PC-3 (cell line): ENCODE results near the gene UQCRQ. TPM values are rescaled to one million over a fixed set of nuclear protein-coding genes. Genes with fewer than 3 reads are reported as not detected.

Experiments
- ATAC-seq: fragments of 200-7000 bp; cut with Tn5 transposase; 2 replicates; pipeline ENCODE4 v1.9.1; 2020; ENCODE audit warnings: mild to moderate bottlenecking, moderate library complexity
- BruUV-seq: library from RNA; stranded (reverse); fragments of 400-500 nt; replicated peaks from 2 replicates; lab custom pipeline; 2021; lab: Mats Ljungman, UMichigan
- CTCF ChIA-PET: fragments of 300-600 bp; sonication (Branson Sonifier 250); formaldehyde crosslinking; loops from one replicate; lab custom pipeline; 2022; ENCODE audit warnings: antibody characterized with exemption; lab: Charles Lee
- POLR2A ChIA-PET: fragments of 300-600 bp; sonication (Branson Sonifier 250); formaldehyde crosslinking; loops from one replicate; lab custom pipeline; 2022; ENCODE audit warnings: antibody characterized with exemption; ENCODE audit not compliant: unreplicated experiment; lab: Charles Lee
- DNase-seq: peaks from one replicate; pipeline ENCODE4 v3.0.0-alpha.2; 2015
- H2AFZ ChIP-seq: fragments of 300-600 bp; sonication (generic); 2 replicates; pipeline ENCODE4 v1.6.0; 2016; ENCODE audit warnings: antibody characterized with exemption, low read length
- H3F3A ChIP-seq: fragments of 300-600 bp; sonication (generic); one replicate; pipeline ENCODE4 v1.6.0; 2017; ENCODE audit warnings: antibody characterized with exemption, low read length, control low read depth, mild to moderate bottlenecking; ENCODE audit not compliant: unreplicated experiment
- H3K27ac ChIP-seq: fragments of 300-600 bp; sonication (generic); 2 replicates; pipeline ENCODE4 v1.5.1; 2016; ENCODE audit warnings: mild to moderate bottlenecking, low read length
- H3K27me3 ChIP-seq: fragments of 300-600 bp; sonication (generic); 2 replicates; pipeline ENCODE4 v1.6.1; 2016; ENCODE audit warnings: low read length, mixed read lengths
- H3K36me3 ChIP-seq: fragments of 300-600 bp; sonication (generic); 2 replicates; pipeline ENCODE4 v1.6.1; 2016; ENCODE audit warnings: low read depth, mixed run types, low read length, mixed read lengths
- H3K4me1 ChIP-seq: fragments of 300-600 bp; sonication (generic); 2 replicates; pipeline ENCODE4 v1.5.1; 2016; ENCODE audit warnings: low read length; ENCODE audit not compliant: insufficient read depth
- H3K4me2 ChIP-seq: fragments of 300-600 bp; sonication (generic); 2 replicates; pipeline ENCODE4 v1.6.0; 2016; ENCODE audit warnings: low read length
- H3K4me3 ChIP-seq: fragments of 300-600 bp; sonication (generic); 2 replicates; pipeline ENCODE4 v1.5.1; 2016; ENCODE audit warnings: mild to moderate bottlenecking, low read length, mixed read lengths
- H3K79me2 ChIP-seq: fragments of 300-600 bp; sonication (generic); 2 replicates; pipeline ENCODE4 v1.6.1; 2017; ENCODE audit warnings: low read length, mixed read lengths
- H3K9ac ChIP-seq: fragments of 300-600 bp; sonication (generic); 2 replicates; pipeline ENCODE4 v1.6.0; 2016; ENCODE audit warnings: mild to moderate bottlenecking, low read length
- H3K9me2 ChIP-seq: fragments of 300-600 bp; sonication (generic); replicated peaks from 2 replicates; pipeline ENCODE4 v1.6.1; 2016; ENCODE audit warnings: mixed run types, low read length, mixed read lengths
- H3K9me3 ChIP-seq: fragments of 300-600 bp; sonication (generic); 2 replicates; pipeline ENCODE4 v1.6.1; 2016; ENCODE audit warnings: low read length, mixed read lengths
- H4K20me1 ChIP-seq: fragments of 300-600 bp; sonication (generic); 2 replicates; pipeline ENCODE4 v1.6.1; 2016; ENCODE audit warnings: low read length, mixed read lengths
- CTCF ChIP-seq: fragments of 300-600 bp; sonication (generic); conservative IDR thresholded peaks from 2 replicates; pipeline ENCODE4 v1.5.1; 2017; ENCODE audit warnings: antibody characterized with exemption, low read depth, mild to moderate bottlenecking, low read length
- EZH2 ChIP-seq: fragments of 300-600 bp; sonication (generic); IDR thresholded peaks from one replicate; pipeline ENCODE4 v1.6.1; 2017; ENCODE audit warnings: antibody characterized with exemption, mild to moderate bottlenecking, low read length; ENCODE audit not compliant: unreplicated experiment
- EZH2phosphoT487 ChIP-seq: fragments of 300-600 bp; sonication (generic); IDR thresholded peaks from 2 replicates; pipeline ENCODE4 v1.6.1; 2018; ENCODE audit warnings: mild to moderate bottlenecking, antibody characterized with exemption, low read length, borderline replicate concordance
- intact Hi-C: fragments of 100-400 bp; cut with micrococcal nuclease; formaldehyde crosslinking; loops from 2 replicates; pipeline ENCODE4 v1.9.0; 2023
- total RNA-seq: library from RNA; depleted of rRNA; stranded (reverse); fragments of >200 nt; gene quantifications from 2 replicates; pipeline ENCODE4 v1.2.3, GENCODE V29; 2014

UQCRQ gene
- total RNA-seq, 1 experiment from 2014 or later = 198 TPM

- H3K27me3 ChIP-seq = no peaks in the 10 kb centered on the region
- no peaks in the 10 kb centered on the region for H3K36me3 ChIP-seq
- no peak overlapping the region for H3K9ac ChIP-seq
- no peaks in the 10 kb centered on the region for H3K79me2 ChIP-seq
- no peak overlapping the region for H3K27ac ChIP-seq
- BruUV-seq = no TSS peak
- no peaks in the 10 kb centered on the region for H4K20me1 ChIP-seq
- no peaks in the 10 kb centered on the region for H3K9me3 ChIP-seq
- H3F3A ChIP-seq = no peaks in the 10 kb centered on the region
- no peak overlapping the region for H2AFZ ChIP-seq
- DNase-seq (no peak), ATAC-seq (no peak; the same call in 1 of the 2 replicates)
- H3K4me3 ChIP-seq = no peak overlapping the region
- H3K4me2 ChIP-seq = no peak overlapping the region
- POLR2A ChIA-PET = no interaction called here
- CTCF ChIA-PET = interaction anchor here (0.6 kb wide), 1 partner anchor 24 kb away, joined by 3 read pairs; no protein-coding TSS in a partner anchor
- no peak for TF ChIP-seq EZH2phosphoT487
- no peak for TF ChIP-seq EZH2
- TF ChIP-seq CTCF = no peak
- no peaks in the 10 kb centered on the region for H3K4me1 ChIP-seq
- no peaks in the 10 kb centered on the region for H3K9me2 ChIP-seq
- intact Hi-C loops = loop anchor here (5.0 kb wide), 4 partner anchors 44 to 434 kb away; partner anchors contain the start of gene SEPTIN8
Observed at GRCh38 chr5:132821791-132822190, 44.7 kb upstream of the UQCRQ start.

- Histone ChIP-seq H3K9me3 (no peaks in the 10 kb centered on the region), H3K4me2 (no peak overlapping the region), H3F3A (no peaks in the 10 kb centered on the region), H3K4me1 (no peaks in the 10 kb centered on the region), H2AFZ (no peak overlapping the region), H3K9me2 (no peaks in the 10 kb centered on the region), H3K27ac (no peak overlapping the region), H3K9ac (no peak overlapping the region), H3K79me2 (no peaks in the 10 kb centered on the region), H3K36me3 (no peaks in the 10 kb centered on the region), H3K4me3 (no peak overlapping the region), H4K20me1 (no peaks in the 10 kb centered on the region), H3K27me3 (no peaks in the 10 kb centered on the region)
- BruUV-seq = no TSS peak
- intact Hi-C loops = loop anchor here (5.0 kb wide), 4 partner anchors 46 to 436 kb away; partner anchors contain the start of gene SEPTIN8
- DNase-seq = no peak
- CTCF ChIA-PET = no interaction called here
- no peak for ATAC-seq
- POLR2A ChIA-PET = no interaction called here
- TF ChIP-seq EZH2phosphoT487 (no peak), EZH2 (no peak), CTCF (no peak)
Observed at GRCh38 chr5:132822650-132823480, 43.6 kb upstream of the UQCRQ start.
